HCT116 (cell line): ENCODE results near the gene MCFD2. TPM values are rescaled to one million over a fixed set of nuclear protein-coding genes. Genes with fewer than 3 reads are reported as not detected.

ENCODE experiments used
- ATAC-seq: fragments of 200-7000 bp; cut with Tn5 transposase; 2 replicates; pipeline ENCODE4 v1.9.1; 2020; ENCODE audit warnings: mild to moderate bottlenecking, moderate library complexity
- BruUV-seq: library from RNA; stranded (reverse); fragments of 400-500 nt; replicated peaks from 2 replicates; lab custom pipeline; 2021; lab: Mats Ljungman, UMichigan
- CTCF ChIA-PET: fragments of 300-600 bp; sonication (Branson Sonifier 250); formaldehyde crosslinking; loops from one replicate; lab custom pipeline; 2021; ENCODE audit warnings: antibody characterized with exemption; lab: Charles Lee
- POLR2A ChIA-PET: fragments of 300-600, 350-600 bp; sonication (Branson Sonifier 250); formaldehyde crosslinking; loops from one replicate; lab custom pipeline; 2021; ENCODE audit warnings: antibody characterized with exemption; lab: Charles Lee
- RAD21 ChIA-PET, 2 experiments: fragments of 300-600 bp; sonication (Branson Sonifier 250); formaldehyde crosslinking; loops; one replicate each; lab custom pipeline; 2023; ENCODE audit warnings: low total read pairs in 2 of 2; ENCODE audit not compliant: uncharacterized antibody in 2 of 2, unreplicated experiment in 2 of 2, low non-redundant PET in 1 of 2; lab: Charles Lee
- DNase-seq: peaks from one replicate; pipeline ENCODE4 v3.0.0-alpha.2; 2010; ENCODE audit warnings: low read depth, low spot score
- H2AFZ ChIP-seq: fragments of 200-600 bp; shearing (Covaris generic), sonication (generic); 2 replicates; pipeline ENCODE4 v1.6.1; 2017; ENCODE audit warnings: low read depth, mixed run types, mixed read lengths, antibody characterized with exemption, low read length; ENCODE audit not compliant: poor library complexity, severe bottlenecking
- H3K27ac ChIP-seq: 2 replicates; pipeline ENCODE4 v1.5.1; 2012; ENCODE audit warnings: low read depth, low read length
- H3K27me3 ChIP-seq: fragments of 200-600 bp; sonication (generic); 2 replicates; pipeline ENCODE4 v1.6.1; 2016; ENCODE audit warnings: mixed run types, low read length, mixed read lengths; ENCODE audit not compliant: insufficient read depth
- H3K36me3 ChIP-seq, 2 experiments: fragments of 200-500 bp in 1 of 2; fragments of 200-600 bp in 1 of 2; sonication (Bioruptor generic) in 1 of 2; sonication (generic) in 1 of 2; 2 replicates each; pipeline versions ENCODE4 v1.5.1 to v1.6.1; 2014 to 2016; ENCODE audit warnings: low read length in 2 of 2, inconsistent platforms in 1 of 2, mixed read lengths in 1 of 2, mixed run types in 1 of 2; ENCODE audit not compliant: insufficient read depth in 2 of 2, control insufficient read depth in 1 of 2
- H3K4me1 ChIP-seq, 2 experiments: fragments of 200-600 bp in 1 of 2; sonication (generic) in 1 of 2; 2 replicates each; pipeline versions ENCODE4 v1.5.1 to v1.6.1; 2012 to 2017; ENCODE audit warnings: low read length in 2 of 2, inconsistent platforms in 1 of 2, mild to moderate bottlenecking in 1 of 2, mixed read lengths in 1 of 2, mixed run types in 1 of 2, moderate library complexity in 1 of 2; ENCODE audit not compliant: insufficient read depth in 2 of 2, control insufficient read depth in 1 of 2
- H3K4me2 ChIP-seq: fragments of 200-600 bp; sonication (generic); 2 replicates; pipeline ENCODE4 v1.6.1; 2017; ENCODE audit warnings: mixed run types, low read length, mixed read lengths
- H3K4me3 ChIP-seq, 2 experiments: fragments of 200-600 bp in 1 of 2; sonication (generic) in 1 of 2; replicated peaks in 1 of 2; 2 replicates each; pipeline ENCODE4 v1.5.1; 2011 to 2016; ENCODE audit warnings: low read length in 2 of 2, control low read depth in 1 of 2, low read depth in 1 of 2, mild to moderate bottlenecking in 1 of 2, mixed read lengths in 1 of 2, mixed run types in 1 of 2
- H3K79me2 ChIP-seq: fragments of 200-600 bp; sonication (generic); 2 replicates; pipeline ENCODE4 v1.6.1; 2017; ENCODE audit warnings: mild to moderate bottlenecking, mixed run types, low read length, moderate library complexity, mixed read lengths; ENCODE audit not compliant: insufficient read depth
- H3K9ac ChIP-seq: fragments of 200-600 bp; sonication (generic); 2 replicates; pipeline ENCODE4 v1.6.1; 2016; ENCODE audit warnings: low read length, mixed read lengths
- H3K9me2 ChIP-seq: fragments of 200-600 bp; sonication (generic), shearing (Covaris generic); 2 replicates; pipeline ENCODE4 v1.6.1; 2017; ENCODE audit warnings: mixed run types, mild to moderate bottlenecking, moderate library complexity; ENCODE audit not compliant: insufficient read depth
- H3K9me3 ChIP-seq, 2 experiments: fragments of 200-500 bp in 1 of 2; fragments of 200-600 bp in 1 of 2; sonication (Bioruptor generic) in 1 of 2; sonication (generic) in 1 of 2; 2 replicates each; pipeline ENCODE4 v1.6.1; 2014 to 2017; ENCODE audit warnings: low read length in 2 of 2, mixed read lengths in 2 of 2, inconsistent platforms in 1 of 2, low read depth in 1 of 2, mild to moderate bottlenecking in 1 of 2, mixed run types in 1 of 2, moderate library complexity in 1 of 2; ENCODE audit not compliant: control insufficient read depth in 1 of 2, insufficient read depth in 1 of 2
- H4K20me1 ChIP-seq: fragments of 200-600 bp; sonication (generic), shearing (Covaris generic); 2 replicates; pipeline ENCODE4 v1.6.1; 2017; ENCODE audit warnings: mixed run types, mild to moderate bottlenecking, moderate library complexity; ENCODE audit not compliant: insufficient read depth
- CBX3 ChIP-seq: IDR thresholded peaks from 2 replicates; pipeline ENCODE4 v1.6.1; 2012; ENCODE audit warnings: low read depth
- CEBPB ChIP-seq: IDR thresholded peaks from 2 replicates; pipeline ENCODE4 v1.6.1; 2012; ENCODE audit warnings: low read depth
- EGR1 ChIP-seq: IDR thresholded peaks from 2 replicates; pipeline ENCODE4 v1.6.1; 2012; ENCODE audit warnings: low read depth
- ELF1 ChIP-seq: IDR thresholded peaks from 2 replicates; pipeline ENCODE4 v1.6.1; 2012; ENCODE audit warnings: low read depth, borderline replicate concordance
- FOSL1 ChIP-seq: IDR thresholded peaks from 2 replicates; pipeline ENCODE4 v1.6.1; 2012; ENCODE audit warnings: low read depth
- POLR2A ChIP-seq: IDR thresholded peaks from 2 replicates; pipeline ENCODE4 v1.7.0; 2011; ENCODE audit warnings: borderline replicate concordance; ENCODE audit not compliant: insufficient read depth, insufficient read length; ENCODE audit errors: extremely low read depth
- POLR2AphosphoS5 ChIP-seq: IDR thresholded peaks from 2 replicates; pipeline ENCODE4 v1.6.1; 2011; ENCODE audit warnings: mild to moderate bottlenecking, low read depth, low read length, moderate library complexity
- TCF7L2 ChIP-seq: IDR thresholded peaks from 2 replicates; pipeline ENCODE4 v1.7.0; 2011; ENCODE audit warnings: borderline replicate concordance, inconsistent platforms; ENCODE audit not compliant: insufficient read depth, insufficient read length; ENCODE audit errors: extremely low read depth
- YY1 ChIP-seq: IDR thresholded peaks from 2 replicates; pipeline ENCODE4 v1.6.1; 2011; ENCODE audit warnings: low read length, low read depth, moderate library complexity, mild to moderate bottlenecking; ENCODE audit not compliant: insufficient replicate concordance; ENCODE audit errors: extremely low read depth
- ZNF274 ChIP-seq: fragments of 200-500 bp; sonication (Bioruptor generic); IDR thresholded peaks from 2 replicates; pipeline ENCODE4 v1.6.1; 2014; ENCODE audit warnings: mild to moderate bottlenecking, low read depth, low read length, inconsistent platforms
- intact Hi-C: fragments of 100-400 bp; cut with micrococcal nuclease; formaldehyde crosslinking; loops from 2 replicates; pipeline ENCODE4 v1.10.0; 2022
- total RNA-seq: library from RNA; stranded (reverse); gene quantifications from one replicate; pipeline ENCODE4 v1.2.1, GENCODE V29; 2021; ENCODE audit not compliant: unreplicated experiment
- TF ChIP-seq, protein P1 (sequence below): IDR thresholded peaks from 2 replicates; pipeline ENCODE4 v1.6.1; 2012; ENCODE audit warnings: low read depth

MCFD2 gene
- total RNA-seq, 1 experiment from 2014 or later = 73.9 TPM

DNA sequence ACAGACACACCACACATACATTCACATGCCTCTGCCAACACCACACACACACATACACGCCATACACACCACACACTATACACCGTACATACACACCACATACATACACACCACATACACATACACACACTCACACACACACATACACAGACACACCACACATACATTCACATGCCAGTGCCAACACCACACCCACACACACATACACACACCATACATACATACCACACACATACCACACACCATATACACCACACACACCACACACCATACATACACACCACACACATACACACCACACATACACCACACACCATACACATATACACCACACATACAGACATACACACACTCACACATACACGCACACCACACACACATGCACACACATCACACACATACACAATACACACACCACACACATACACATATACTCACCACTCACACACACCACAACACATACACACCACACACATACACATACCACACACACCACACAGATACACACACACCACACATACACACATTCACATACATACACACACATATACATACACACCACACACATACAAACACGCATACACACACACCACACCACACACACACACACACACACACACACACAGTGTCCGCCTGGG, 37.2 kb downstream of the MCFD2 start:
- intact Hi-C loops = no loop called here
- no TSS peak for BruUV-seq
- Histone ChIP-seq H3K79me2 (no peaks in the 10 kb centered on the region), H3K9me2 (no peaks in the 10 kb centered on the region), H2AFZ (no peak overlapping the region), H3K27me3 (no peaks in the 10 kb centered on the region), H3K9me3 (no peaks in the 10 kb centered on the region), H3K4me2 (no peak overlapping the region), H3K36me3 (no peaks in the 10 kb centered on the region), H3K4me3 (no peak overlapping the region), H3K4me1 (peaks cover 14 to 38% of the 10 kb centered on the region in 2 experiments), H3K9ac (no peak overlapping the region), H3K27ac (peak overlapping the region; percentile 8; the same call in 1 of the 2 replicates), H4K20me1 (no peaks in the 10 kb centered on the region)
- DNase-seq (no peak), ATAC-seq (no peak)
- TF ChIP-seq POLR2AphosphoS5 = no peak
- no peak for TF ChIP-seq FOSL1
- TF ChIP-seq ZNF274 = no peak
- no peak for TF ChIP-seq CBX3
- TF ChIP-seq, protein P1, sequence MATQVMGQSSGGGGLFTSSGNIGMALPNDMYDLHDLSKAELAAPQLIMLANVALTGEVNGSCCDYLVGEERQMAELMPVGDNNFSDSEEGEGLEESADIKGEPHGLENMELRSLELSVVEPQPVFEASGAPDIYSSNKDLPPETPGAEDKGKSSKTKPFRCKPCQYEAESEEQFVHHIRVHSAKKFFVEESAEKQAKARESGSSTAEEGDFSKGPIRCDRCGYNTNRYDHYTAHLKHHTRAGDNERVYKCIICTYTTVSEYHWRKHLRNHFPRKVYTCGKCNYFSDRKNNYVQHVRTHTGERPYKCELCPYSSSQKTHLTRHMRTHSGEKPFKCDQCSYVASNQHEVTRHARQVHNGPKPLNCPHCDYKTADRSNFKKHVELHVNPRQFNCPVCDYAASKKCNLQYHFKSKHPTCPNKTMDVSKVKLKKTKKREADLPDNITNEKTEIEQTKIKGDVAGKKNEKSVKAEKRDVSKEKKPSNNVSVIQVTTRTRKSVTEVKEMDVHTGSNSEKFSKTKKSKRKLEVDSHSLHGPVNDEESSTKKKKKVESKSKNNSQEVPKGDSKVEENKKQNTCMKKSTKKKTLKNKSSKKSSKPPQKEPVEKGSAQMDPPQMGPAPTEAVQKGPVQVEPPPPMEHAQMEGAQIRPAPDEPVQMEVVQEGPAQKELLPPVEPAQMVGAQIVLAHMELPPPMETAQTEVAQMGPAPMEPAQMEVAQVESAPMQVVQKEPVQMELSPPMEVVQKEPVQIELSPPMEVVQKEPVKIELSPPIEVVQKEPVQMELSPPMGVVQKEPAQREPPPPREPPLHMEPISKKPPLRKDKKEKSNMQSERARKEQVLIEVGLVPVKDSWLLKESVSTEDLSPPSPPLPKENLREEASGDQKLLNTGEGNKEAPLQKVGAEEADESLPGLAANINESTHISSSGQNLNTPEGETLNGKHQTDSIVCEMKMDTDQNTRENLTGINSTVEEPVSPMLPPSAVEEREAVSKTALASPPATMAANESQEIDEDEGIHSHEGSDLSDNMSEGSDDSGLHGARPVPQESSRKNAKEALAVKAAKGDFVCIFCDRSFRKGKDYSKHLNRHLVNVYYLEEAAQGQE = no peak
- no peak for TF ChIP-seq EGR1
- no peak for TF ChIP-seq POLR2A
- TF ChIP-seq CEBPB = no peak
- no peak for TF ChIP-seq ELF1
- TF ChIP-seq TCF7L2 = no peak
- no peak for TF ChIP-seq YY1
- ChIA-PET POLR2A (no interaction called here), RAD21 (no interaction called here), CTCF (no interaction called here)
